CD14-positive monocyte (primary cell): ENCODE results near the gene FKBP7. TPM values are rescaled to one million over a fixed set of nuclear protein-coding genes. Genes with fewer than 3 reads are reported as not detected.

ENCODE experiments used
- DNase-seq, 3 donors: peaks; one replicate each; pipeline ENCODE4 v3.0.0-alpha.2; 2011 to 2022
- H2AFZ ChIP-seq: 2 replicates; pipeline ENCODE4 v1.6.0; 2012; ENCODE audit warnings: mild to moderate bottlenecking, low read depth, low read length, inconsistent platforms; ENCODE audit not compliant: insufficient read depth, poor library complexity, severe bottlenecking
- H3K27ac ChIP-seq, 2 donors: 1 replicate in 1 of 2; 2 replicates in 1 of 2; pipeline ENCODE4 v1.5.1; 2012 to 2013; ENCODE audit warnings: low read length in 2 of 2, control low read depth in 1 of 2, inconsistent platforms in 1 of 2, low read depth in 1 of 2, mild to moderate bottlenecking in 1 of 2
- H3K27me3 ChIP-seq, 2 donors: one replicate each; pipeline versions ENCODE4 v1.6.0 to v1.6.1; 2011 to 2013; ENCODE audit warnings: low read length in 2 of 2; ENCODE audit not compliant: control insufficient read depth in 2 of 2, insufficient read depth in 2 of 2
- H3K36me3 ChIP-seq, 2 donors: replicated peaks in 1 of 2; 1 replicate in 1 of 2; 2 replicates in 1 of 2; pipeline versions ENCODE4 v1.5.1 to v1.6.1; 2012 to 2013; ENCODE audit warnings: low read length in 2 of 2, control low read depth in 1 of 2, inconsistent platforms in 1 of 2, mild to moderate bottlenecking in 1 of 2; ENCODE audit not compliant: insufficient read depth in 2 of 2, control insufficient read depth in 1 of 2
- H3K4me1 ChIP-seq, 2 donors: 1 replicate in 1 of 2; 2 replicates in 1 of 2; pipeline versions ENCODE4 v1.5.1 to v1.6.1; 2012 to 2013; ENCODE audit warnings: low read length in 2 of 2, control low read depth in 1 of 2, inconsistent platforms in 1 of 2, mild to moderate bottlenecking in 1 of 2, moderate library complexity in 1 of 2; ENCODE audit not compliant: insufficient read depth in 2 of 2, control insufficient read depth in 1 of 2
- H3K4me2 ChIP-seq: replicated peaks from 2 replicates; pipeline ENCODE3; 2012; ENCODE audit warnings: low read length, moderate library complexity, mild to moderate bottlenecking; ENCODE audit not compliant: poor library complexity, severe bottlenecking; ENCODE audit errors: extremely low read depth
- H3K4me3 ChIP-seq, 3 experiments: fragments of 200-600 bp in 1 of 3; sonication (generic) in 1 of 3; replicated peaks in 1 of 3; 1 replicate in 2 of 3; 2 replicates in 1 of 3; pipeline ENCODE4 v1.5.1; 2011 to 2013; ENCODE audit warnings: low read length in 3 of 3, mild to moderate bottlenecking in 3 of 3, control low read depth in 2 of 3, low read depth in 2 of 3, inconsistent platforms in 1 of 3, moderate library complexity in 1 of 3
- H3K79me2 ChIP-seq: 2 replicates; pipeline ENCODE4 v1.6.0; 2012; ENCODE audit warnings: mild to moderate bottlenecking, control low read depth, inconsistent platforms, low read length, moderate library complexity; ENCODE audit not compliant: insufficient read depth
- H3K9ac ChIP-seq: 2 replicates; pipeline ENCODE4 v1.6.0; 2017; ENCODE audit warnings: low read length, mild to moderate bottlenecking; ENCODE audit not compliant: insufficient read depth, poor library complexity, severe bottlenecking
- H3K9me3 ChIP-seq, 2 donors: replicated peaks in 1 of 2; 1 replicate in 1 of 2; 2 replicates in 1 of 2; pipeline versions ENCODE4 v1.5.1 to v1.6.1; 2012 to 2013; ENCODE audit warnings: low read length in 2 of 2, control low read depth in 1 of 2; ENCODE audit not compliant: control insufficient read depth in 1 of 2, insufficient read depth in 1 of 2
- H4K20me1 ChIP-seq: 2 replicates; pipeline ENCODE4 v1.6.0; 2012; ENCODE audit warnings: mild to moderate bottlenecking, low read length, control low read depth, moderate library complexity; ENCODE audit not compliant: insufficient read depth
- H3K27ac Mint-ChIP-seq, 7 donors: one replicate each; pipeline ENCODE4 v1.8.0; 2020; ENCODE audit warnings: mild to moderate bottlenecking in 7 of 7, mixed read lengths in 7 of 7, moderate library complexity in 6 of 7, inconsistent platforms in 2 of 7
- H3K27me3 Mint-ChIP-seq, 3 donors: one replicate each; pipeline ENCODE4 v1.8.0; 2021 to 2022; ENCODE audit warnings: low read depth in 3 of 3, mild to moderate bottlenecking in 3 of 3, mixed read lengths in 3 of 3, moderate library complexity in 3 of 3, inconsistent platforms in 1 of 3
- H3K36me3 Mint-ChIP-seq, 2 donors: one replicate each; pipeline ENCODE4 v1.8.0; 2020; ENCODE audit warnings: mixed read lengths in 2 of 2, inconsistent platforms in 1 of 2, mild to moderate bottlenecking in 1 of 2
- H3K4me1 Mint-ChIP-seq: one replicate; pipeline ENCODE4 v1.8.0; 2020; ENCODE audit warnings: mild to moderate bottlenecking, mixed read lengths
- H3K4me3 Mint-ChIP-seq, 2 donors: one replicate each; pipeline ENCODE4 v1.8.0; 2020; ENCODE audit warnings: mild to moderate bottlenecking in 2 of 2, mixed read lengths in 2 of 2, moderate library complexity in 1 of 2
- H3K9me3 Mint-ChIP-seq, 7 donors: one replicate each; pipeline ENCODE4 v1.8.0; 2020 to 2022; ENCODE audit warnings: mixed read lengths in 7 of 7, mild to moderate bottlenecking in 6 of 7, moderate library complexity in 6 of 7, inconsistent platforms in 2 of 7
- CTCF ChIP-seq: fragments of 200-600 bp; IDR thresholded peaks from one replicate; pipeline ENCODE4 v1.8.0; 2022; ENCODE audit warnings: antibody characterized with exemption, mild to moderate bottlenecking
- WGBS: methylation state at CpG from one replicate; pipeline ENCODE4 v1.1.5; 2013; ENCODE audit warnings: missing lambda C conversion rate; ENCODE audit not compliant: insufficient coverage; 5-methylcytosine and 5-hydroxymethylcytosine counted together
- intact Hi-C, 2 donors: fragments of 100-400 bp; cut with micrococcal nuclease; formaldehyde crosslinking; loops; one replicate each; pipeline versions ENCODE4 v1.15.0 to v1.15.1; 2023
- polyA minus RNA-seq: library from RNA; depleted of rRNA, polyadenylated mRNA; stranded (reverse); fragments of >200 nt; gene quantifications from 2 replicates; pipeline ENCODE4 v1.2.3, GENCODE V29; 2012
- polyA plus RNA-seq, 3 donors: library from polyadenylated mRNA; depleted of rRNA in 1 of 3; unstranded in 2 of 3; stranded (reverse) in 1 of 3; fragments of 300-500 nt in 2 of 3; fragments of >200 nt in 1 of 3; fragmentation: Illumina TruSeq in 2 of 3; gene quantifications; 1 replicate in 2 of 3; 2 replicates in 1 of 3; pipeline ENCODE4 v1.2.3, GENCODE V29; 2012 to 2021
- total RNA-seq, 12 experiments: library from RNA in 1 of 12; stranded (reverse) in 1 of 12; fragments of 120-200 nt in 1 of 12; gene quantifications; one replicate each; pipeline ENCODE4 v1.2.4 and lab custom pipeline; 2013 to 2026; ENCODE audit warnings: mixed read lengths in 6 of 12, inconsistent platforms in 1 of 12

Gene FKBP7
- total RNA-seq (2013): 2.5 TPM
- polyA plus RNA-seq: 1 to 10 TPM in 1 of 3 donors, under 1 TPM in 2; 0.25 to 1.6 (median 0.57) TPM
- polyA minus RNA-seq: 0.48 and 0.69 TPM in 2 replicates
- 0.17 to 2.2 (median 0.62) reads per million in 11 experiments for total RNA-seq (lab: John Stamatoyannopoulos, UW)

GRCh38 chr2:178478439-178479274 lies at the start of gene FKBP7:
Gene FKBP7, minus strand, starts transcription at chr2:178478600. Its CDS starts 101 bp downstream, at chr2:178478499.
- peak within 1 kb of the TSS; percentile 80 to 98 (median 92) for H3K4me3 ChIP-seq
- H3K27ac Mint-ChIP-seq: peak within 1 kb of the TSS; percentile 97 to 100 (median 99)
- intact Hi-C loops: loop anchor here in 1 of 2 donors (1.0 kb wide), 1 partner anchor 27 kb away; the partner anchor contains the start of genes PJVK and PRKRA
- no peaks in the 10 kb centered on the region for H3K27me3 ChIP-seq
- no peaks in the 10 kb centered on the region for H3K9me3 ChIP-seq
- H3K4me2 ChIP-seq: peak within 1 kb of the TSS; percentile 97
- H3K4me3 Mint-ChIP-seq: peak within 1 kb of the TSS; percentile 95 to 98
- peak within 1 kb of the TSS; percentile 96 for H2AFZ ChIP-seq
- H4K20me1 ChIP-seq: peaks cover 3% of the 10 kb centered on the region
- no peaks in the 10 kb centered on the region for H3K9me3 Mint-ChIP-seq
- no peaks in the 10 kb centered on the region for H3K27me3 Mint-ChIP-seq
- peak within 1 kb of the TSS; percentile 91 for H3K9ac ChIP-seq
- 0% methylated on average over 46 of the region's 56 CpGs for WGBS
- no peaks in the 10 kb centered on the region for H3K36me3 ChIP-seq
- peak; percentile 79 to 81 (median 80) for DNase-seq
- peaks cover 33 to 39% of the 10 kb centered on the region in 2 donors for H3K4me1 ChIP-seq
- no peaks in the 10 kb centered on the region for H3K36me3 Mint-ChIP-seq
- peak; percentile 91 for TF ChIP-seq CTCF
- H3K27ac ChIP-seq: peak within 1 kb of the TSS; percentile 90 to 99
- H3K4me1 Mint-ChIP-seq: peaks cover 34% of the 10 kb centered on the region
- H3K79me2 ChIP-seq: peaks cover 35% of the 10 kb centered on the region

- no CpG with 5 or more reads among the region's 2 CpGs for WGBS
- H3K4me3 Mint-ChIP-seq: no peak overlapping the region
- H2AFZ ChIP-seq: no peak overlapping the region
- H3K4me3 ChIP-seq: no peak overlapping the region
- H3K27me3 Mint-ChIP-seq: no peaks in the 10 kb centered on the region
- TF ChIP-seq CTCF: no peak
- peaks cover 46% of the 10 kb centered on the region in 2 donors for H3K4me1 ChIP-seq
- DNase-seq: no peak
- peaks cover 13 to 14% of the 10 kb centered on the region in 2 donors for H3K36me3 Mint-ChIP-seq
- no peak overlapping the region for H3K9ac ChIP-seq
- H4K20me1 ChIP-seq: no peaks in the 10 kb centered on the region
- peak overlapping the region in 3 of 7 donors; percentile 30 to 59 (median 40) for H3K27ac Mint-ChIP-seq
- H3K27ac ChIP-seq: peak overlapping the region in 1 of 2 donors; percentile 88
- H3K4me1 Mint-ChIP-seq: peaks cover 71% of the 10 kb centered on the region
- H3K27me3 ChIP-seq: no peaks in the 10 kb centered on the region
- peaks cover 0 to 6% of the 10 kb centered on the region in 2 donors for H3K36me3 ChIP-seq
- H3K4me2 ChIP-seq: no peak overlapping the region
- intact Hi-C loops: no loop called here
- H3K9me3 ChIP-seq: no peaks in the 10 kb centered on the region
- H3K9me3 Mint-ChIP-seq: peaks cover 0 to 6% (median 3%) of the 10 kb centered on the region in 7 donors
- H3K79me2 ChIP-seq: peaks cover 73% of the 10 kb centered on the region
Observed at GRCh38 chr2:178527592-178527991, 49.2 kb upstream of the FKBP7 start.
